IPS-NIHi7 (cell line): Measurements from ENCODE around the gene ERN1.
"Not testable (repeated sequence)": the region's sequence is repeated elsewhere in the genome, so short reads cannot be mapped to it uniquely, and the experiment has no call there.

ENCODE experiments used
- DNase-seq: peaks from one replicate; pipeline ENCODE4 v3.0.0; 2012; ENCODE audit warnings: mixed read lengths; ENCODE audit errors: extremely low spot score

The ERN1 gene

GRCh38 chr17:64129765-64130558 is at the start of gene ERN1:
TSS of gene ERN1 (minus strand) at chr17:64130144. CDS start at chr17:64130029, 115 bp downstream.
- peak; percentile 96 for DNase-seq

GRCh38 chr17:64179024-64179423 is 49.1 kb upstream of the ERN1 start:
- DNase-seq = not testable (repeated sequence)

- no peak for DNase-seq
Measured at GRCh38 chr17:64178011-64178825, 48.3 kb upstream of the ERN1 start.

- DNase-seq = no peak
Measured at GRCh38 chr17:64177311-64178010, 47.5 kb upstream of the ERN1 start.

- no peak for DNase-seq
Measured at GRCh38 chr17:64176556-64176955, 46.6 kb upstream of the ERN1 start.

GRCh38 chr17:64174686-64175456 is 44.9 kb upstream of the ERN1 start:
- no peak for DNase-seq

GRCh38 chr17:64173646-64174045 is 43.7 kb upstream of the ERN1 start:
- DNase-seq = no peak

- no peak for DNase-seq
Measured at GRCh38 chr17:64172510-64172909, 42.6 kb upstream of the ERN1 start.

- DNase-seq = no peak
Measured at GRCh38 chr17:64171041-64171440, 41.1 kb upstream of the ERN1 start.

GRCh38 chr17:64170286-64170685 is 40.3 kb upstream of the ERN1 start:
- no peak for DNase-seq

- not testable (repeated sequence) for DNase-seq
Measured at GRCh38 chr17:64167666-64168065, 37.7 kb upstream of the ERN1 start.

GRCh38 chr17:64166876-64167275 is 36.9 kb upstream of the ERN1 start:
- DNase-seq = no peak

- no peak for DNase-seq
Measured at GRCh38 chr17:64165347-64165746, 35.4 kb upstream of the ERN1 start.

- no peak for DNase-seq
Measured at GRCh38 chr17:64164596-64165285, 34.8 kb upstream of the ERN1 start.

- DNase-seq = no peak
Measured at GRCh38 chr17:64163468-64163867, 33.5 kb upstream of the ERN1 start.

GRCh38 chr17:64162554-64162953 is 32.6 kb upstream of the ERN1 start:
- DNase-seq = no peak

GRCh38 chr17:64161380-64162176 is 31.6 kb upstream of the ERN1 start:
- no peak for DNase-seq

- no peak for DNase-seq
Measured at GRCh38 chr17:64160378-64160777, 30.4 kb upstream of the ERN1 start.

- DNase-seq = no peak
Measured at GRCh38 chr17:64158831-64159590, 29.1 kb upstream of the ERN1 start.
